ENCODE results near the gene TRMT10B.
"Not testable (repeated sequence)": the region's sequence is repeated elsewhere in the genome, so short reads cannot be mapped to it uniquely, and the experiment has no call there.

TRMT10B gene

GRCh38 chr9:37801959-37802711, 48.5 kb downstream of the TRMT10B start:
- DNase-seq, result no peak

- no peak for DNase-seq
Observed at GRCh38 chr9:37806271-37806670, 52.7 kb downstream of the TRMT10B start.

GRCh38 chr9:37809676-37810075, 56.1 kb downstream of the TRMT10B start:
- DNase-seq, result not testable (repeated sequence)

- DNase-seq, result no peak
Observed at GRCh38 chr9:37811906-37812476, 58.4 kb downstream of the TRMT10B start.

DNA sequence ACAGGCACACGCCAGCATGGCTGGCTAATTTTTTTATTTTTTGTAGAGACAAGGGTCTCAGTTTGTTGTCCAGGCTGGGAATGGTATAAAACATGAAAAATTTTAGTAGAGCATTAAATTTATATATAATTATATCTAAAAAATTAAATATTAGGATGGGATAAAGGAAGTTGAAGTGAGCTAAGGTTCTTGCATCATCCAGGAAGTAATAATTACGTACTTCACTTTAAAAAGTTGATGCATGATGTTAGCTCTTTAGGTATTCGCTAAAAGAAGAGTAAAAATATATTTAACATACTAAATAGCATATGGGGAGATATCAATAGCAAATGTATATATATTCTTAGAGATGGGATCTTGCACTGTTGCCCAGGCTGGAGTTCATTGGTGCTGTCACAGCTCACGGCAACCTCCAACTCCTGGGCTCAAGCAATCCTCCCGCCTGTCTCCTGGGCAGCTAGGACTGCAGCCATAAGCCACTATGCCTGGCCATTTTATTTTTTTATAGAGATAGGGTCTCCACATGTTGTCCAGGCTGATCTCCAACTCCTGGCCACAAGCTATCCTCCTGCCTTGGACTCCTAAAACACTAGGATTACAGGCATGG, 59.3 kb downstream of the TRMT10B start:
- DNase-seq, result no peak

DNA sequence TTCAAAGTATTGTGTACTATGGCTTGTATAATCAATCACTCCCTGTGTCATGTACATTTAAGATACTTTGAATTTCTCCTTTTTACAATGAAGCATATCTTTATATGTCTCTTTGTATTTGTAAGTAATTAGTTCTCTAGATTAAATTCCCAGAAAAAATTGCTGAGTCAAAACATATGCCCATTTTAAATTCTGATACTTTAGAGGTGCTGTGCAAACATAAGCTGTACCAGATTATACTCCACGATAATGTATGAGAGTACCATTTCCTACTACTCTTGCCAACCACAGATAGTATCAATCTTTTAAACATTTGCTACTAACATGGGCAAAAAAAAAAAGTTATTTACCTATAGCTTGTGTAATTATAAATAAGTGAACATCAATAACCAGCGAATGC, 65.2 kb downstream of the TRMT10B start:
- DNase-seq, result no peak

DNA sequence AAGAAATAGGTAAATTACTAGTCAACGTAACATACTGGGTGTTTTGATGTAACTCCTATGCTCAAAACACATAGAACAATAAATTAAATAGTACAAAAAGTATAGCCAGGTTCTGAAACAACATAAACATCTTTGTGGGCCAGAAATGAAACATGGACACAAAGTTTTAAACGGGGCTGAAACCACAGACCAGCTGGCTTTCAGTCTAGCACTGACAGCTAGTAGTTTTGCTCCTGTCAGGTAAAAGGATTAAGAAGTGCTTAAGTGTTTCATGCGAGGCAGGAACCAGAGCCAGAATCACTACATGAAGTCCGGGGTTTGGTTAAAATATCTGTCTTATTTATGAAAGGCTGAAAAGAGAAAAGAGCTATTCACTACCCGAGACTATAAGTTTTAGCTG, 66.5 kb downstream of the TRMT10B start:
- DNase-seq, result no peak

DNA sequence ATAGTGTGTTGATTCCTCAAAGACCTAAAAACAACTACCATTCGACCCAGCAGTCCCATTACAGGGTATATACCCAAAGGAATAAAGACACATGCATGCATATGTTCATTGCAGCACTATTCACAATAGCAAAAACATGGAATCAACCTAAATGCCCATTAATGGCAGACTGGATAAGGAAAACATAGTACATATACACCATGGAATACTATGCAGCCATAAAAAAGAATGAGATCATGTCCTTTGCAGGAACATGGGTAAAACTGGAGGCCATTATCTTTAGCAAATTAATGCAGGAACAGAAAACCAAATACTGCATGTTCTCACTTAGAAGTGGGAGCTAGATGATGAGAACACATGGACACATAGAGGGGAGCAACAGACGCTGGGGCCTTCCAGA, 71.6 kb downstream of the TRMT10B start:
- DNase-seq, result not testable (repeated sequence)

- DNase-seq, result no peak
Observed at GRCh38 chr9:37827483-37828165, 74.0 kb downstream of the TRMT10B start.

All from cerebellar nuclear complex (tissue), 1 donor.